Activated CD8-positive, alpha-beta memory T cell treated with anti-CD3 and anti-CD28 coated beads, Interleukin-2, amount 50 U/mL, for 48 hours (primary cell): Measurements from ENCODE around the gene ACACA.

Experiments used
- DNase-seq: peaks from one replicate; pipeline ENCODE4 v3.0.0-alpha.2; 2020

The ACACA gene

DNA sequence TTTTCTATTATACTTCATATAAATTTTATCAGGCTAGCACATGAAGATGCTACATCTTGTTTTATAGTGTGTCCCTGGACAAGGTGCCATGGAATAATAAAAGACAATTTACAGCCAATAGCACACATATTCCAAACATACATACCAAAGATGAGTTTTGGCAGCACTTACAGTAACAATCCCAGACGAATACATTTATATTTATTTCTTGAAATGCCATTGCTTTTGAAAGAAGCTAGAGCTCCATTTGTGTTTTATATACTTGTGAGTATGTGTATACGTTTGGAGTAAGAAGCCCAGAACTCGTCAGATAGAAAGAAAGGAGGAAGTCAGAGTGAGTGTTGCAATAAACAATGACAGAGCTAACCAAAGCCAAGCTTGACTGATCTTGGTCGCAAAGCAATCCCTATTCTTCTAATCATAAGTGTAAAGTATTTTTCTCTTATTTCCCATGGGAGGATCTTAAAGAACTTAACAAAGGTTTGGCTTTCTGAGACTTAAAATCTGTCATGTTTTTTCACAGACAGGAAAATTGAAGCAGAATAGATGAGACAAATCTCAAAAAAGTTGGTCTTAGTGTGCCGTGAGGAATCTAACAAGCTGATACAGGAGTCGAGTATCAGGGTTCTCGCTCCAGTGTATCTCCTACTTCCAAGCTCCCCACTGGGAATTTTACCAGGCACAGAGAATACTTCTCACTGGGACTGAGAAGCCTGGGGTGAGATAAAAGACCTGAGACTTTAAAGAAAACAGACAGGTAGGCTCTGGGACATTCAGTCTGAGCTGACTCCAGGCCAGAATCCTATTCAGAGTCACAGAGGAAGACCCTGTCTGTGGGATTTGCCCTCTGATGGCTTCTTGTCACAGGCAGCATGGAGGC, 282.5 kb downstream of the ACACA start:
- DNase-seq = no peak

DNA sequence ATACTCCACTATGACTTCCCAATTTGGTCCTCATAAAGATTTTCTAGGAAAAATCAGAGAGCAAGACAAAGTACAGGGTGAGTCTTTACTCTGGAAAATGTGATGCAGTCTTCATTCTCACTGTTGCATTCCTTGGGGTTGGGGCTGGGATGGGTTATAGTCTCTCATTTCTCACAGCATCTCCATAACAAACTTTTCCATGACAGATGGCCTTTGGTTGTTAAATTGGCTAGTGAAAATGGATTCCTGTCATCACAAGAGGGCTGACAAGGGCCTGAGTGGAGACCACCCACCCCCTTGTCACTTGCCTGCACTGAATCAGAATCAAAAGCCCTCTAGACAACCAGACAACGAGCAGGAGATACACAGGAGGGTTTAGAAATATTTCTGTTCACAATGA, 283.2 kb downstream of the ACACA start:
- no peak for DNase-seq

DNA sequence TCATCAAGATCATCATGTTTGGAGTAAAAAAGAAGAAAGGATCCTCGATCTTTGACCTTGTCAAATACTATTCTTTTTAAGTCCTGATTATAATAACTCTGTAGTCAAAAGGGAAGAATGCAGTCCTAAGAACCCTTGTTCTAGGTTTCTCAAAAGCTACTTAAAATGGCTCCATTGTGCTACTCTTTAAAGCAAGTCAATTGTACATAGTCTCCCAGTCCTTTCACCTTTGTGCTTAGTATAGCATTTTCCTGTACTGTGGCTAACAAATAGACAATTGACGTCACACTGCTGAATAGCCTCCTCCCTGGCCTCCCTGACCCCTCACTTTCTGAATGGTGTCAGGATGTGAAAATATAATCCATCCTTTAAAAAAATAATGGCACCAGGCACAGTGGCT, 285.0 kb downstream of the ACACA start:
- DNase-seq = no peak

DNA sequence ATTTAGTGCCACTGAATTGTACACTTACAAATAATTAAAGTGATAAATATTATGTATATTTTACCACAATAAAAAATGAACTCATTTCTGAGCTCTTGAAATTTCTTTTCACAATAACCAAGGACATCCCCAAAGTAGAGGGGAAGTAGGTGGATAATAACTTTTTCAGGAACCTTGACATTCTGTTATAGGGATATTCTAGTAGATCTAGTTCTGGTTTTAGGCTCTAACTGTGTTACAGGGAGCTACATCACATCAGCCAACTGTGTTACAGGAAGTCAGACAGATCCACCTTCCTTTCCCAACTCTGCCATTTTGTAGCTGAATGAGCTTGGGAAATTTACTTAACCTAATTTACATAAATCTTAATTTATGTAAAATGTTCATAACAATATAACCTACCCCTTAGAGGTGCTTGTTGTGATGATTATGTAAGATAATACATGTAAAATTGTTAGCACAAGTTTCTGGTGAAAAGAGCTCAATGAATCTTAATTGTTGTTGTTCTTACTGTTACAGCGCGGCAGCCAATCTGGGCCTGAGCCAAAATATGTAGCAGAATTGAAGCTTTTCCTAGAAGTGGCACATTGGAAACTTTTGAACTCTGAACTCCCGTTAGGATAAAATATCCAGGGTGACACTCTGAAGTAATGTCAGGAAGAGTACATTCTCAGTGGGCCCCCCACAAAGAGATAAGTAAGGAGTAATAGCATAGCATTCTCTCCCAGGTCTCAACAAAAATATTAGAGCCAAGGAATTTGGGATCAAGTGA, 288.1 kb downstream of the ACACA start:
- DNase-seq = no peak

DNA sequence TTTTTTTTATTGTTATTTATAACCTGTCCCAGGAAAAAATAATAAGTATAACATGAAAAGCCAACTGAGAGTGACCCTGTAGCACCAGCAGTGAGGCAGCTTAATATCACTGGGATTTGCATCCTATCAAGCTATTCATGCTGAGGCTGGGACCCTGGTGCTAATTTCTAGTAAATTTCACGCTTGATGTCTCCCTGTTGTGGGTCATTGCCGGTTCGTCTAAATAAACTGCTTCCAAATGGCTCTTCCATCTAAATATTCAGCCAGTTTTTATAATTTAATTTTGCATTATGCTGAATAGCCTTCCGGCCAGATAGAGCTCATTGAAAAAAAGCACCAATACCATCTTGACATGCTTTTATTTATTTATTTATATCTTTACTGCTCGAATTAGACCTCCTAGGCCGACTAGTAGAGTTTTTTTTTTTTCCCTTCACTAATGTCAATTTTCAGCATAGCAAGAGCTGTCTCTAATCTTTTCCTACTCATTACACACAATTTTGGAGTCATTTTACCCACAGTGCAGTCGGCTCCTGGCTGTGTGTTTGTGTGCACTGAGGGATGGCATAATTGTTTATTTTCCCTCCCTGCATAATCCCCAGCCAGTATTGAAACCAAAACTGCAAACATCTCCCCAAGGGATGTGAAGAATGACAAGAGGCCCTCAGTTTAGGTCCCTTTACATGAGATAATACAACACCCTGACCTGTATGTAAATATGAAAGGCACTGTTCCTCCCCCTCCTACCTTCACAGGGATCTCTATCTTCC, 289.1 kb downstream of the ACACA start:
- no peak for DNase-seq

DNA sequence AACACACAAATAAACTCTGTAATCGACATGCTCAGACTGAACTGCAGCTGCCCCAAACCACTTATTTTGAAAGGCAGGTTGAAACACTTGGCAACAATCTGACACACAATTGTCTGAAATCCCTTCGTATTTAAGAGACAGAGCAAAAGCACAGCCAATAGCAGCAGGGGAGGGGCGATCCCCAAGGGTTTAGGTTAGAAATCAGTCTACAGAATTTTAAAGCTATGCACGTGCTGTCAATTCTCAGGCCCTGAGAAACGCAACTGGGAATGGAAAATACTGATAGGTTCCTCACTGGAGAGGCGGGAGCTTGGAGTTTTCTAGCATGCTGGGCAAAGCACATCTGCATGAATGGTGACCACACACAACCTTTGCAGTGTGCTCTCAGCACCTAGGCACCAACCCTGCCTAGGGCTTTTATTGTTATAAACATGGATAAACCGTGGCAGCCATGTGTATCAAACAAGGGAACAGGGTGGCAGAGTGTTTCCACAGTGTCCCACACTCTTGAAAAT, 289.9 kb downstream of the ACACA start:
- no peak for DNase-seq

DNA sequence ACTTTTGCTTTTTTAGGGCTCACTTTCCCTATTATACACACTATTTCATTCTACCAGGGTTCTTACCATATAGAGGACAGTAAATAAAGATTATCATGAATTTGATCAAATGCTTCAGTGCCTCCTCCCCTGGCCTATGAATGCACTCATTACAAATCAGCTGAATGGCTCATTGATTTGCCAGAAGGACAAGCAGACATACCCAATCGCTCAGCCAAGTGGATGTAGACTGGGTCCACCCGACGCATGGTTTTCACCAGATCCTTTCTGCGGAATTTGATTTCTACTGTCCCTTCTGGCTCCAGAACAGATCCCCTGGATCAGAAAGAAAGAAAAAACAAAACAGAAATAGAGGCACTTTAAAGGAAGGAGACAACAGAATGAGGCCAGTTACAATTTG, 295.3 kb downstream of the ACACA start:
- DNase-seq = no peak

DNA sequence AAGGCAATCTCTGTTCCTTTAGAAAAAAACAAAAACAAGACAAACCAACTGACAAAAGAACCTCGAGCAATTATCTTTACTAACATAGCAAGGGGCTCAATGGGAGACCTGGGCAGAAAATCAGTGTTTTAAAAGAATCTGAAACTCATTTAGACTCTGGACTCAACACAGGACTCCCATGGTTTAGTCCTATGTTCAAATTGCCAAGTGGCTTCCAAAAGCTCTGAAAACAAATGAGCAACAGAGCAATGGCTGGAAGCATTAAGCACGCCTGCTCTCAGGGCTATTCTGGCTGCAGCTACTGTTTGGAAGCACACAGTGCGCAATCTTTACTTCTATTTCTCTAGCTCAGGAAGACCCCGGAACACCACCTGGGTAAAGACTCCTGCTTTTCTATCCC, 295.9 kb downstream of the ACACA start:
- no peak for DNase-seq

- no peak for DNase-seq
These were observed 296.6 kb downstream of the ACACA start for GRCh38 chr17:37109731-37110710.

- DNase-seq = no peak
These were observed 297.5 kb downstream of the ACACA start for GRCh38 chr17:37109106-37109505.

DNA sequence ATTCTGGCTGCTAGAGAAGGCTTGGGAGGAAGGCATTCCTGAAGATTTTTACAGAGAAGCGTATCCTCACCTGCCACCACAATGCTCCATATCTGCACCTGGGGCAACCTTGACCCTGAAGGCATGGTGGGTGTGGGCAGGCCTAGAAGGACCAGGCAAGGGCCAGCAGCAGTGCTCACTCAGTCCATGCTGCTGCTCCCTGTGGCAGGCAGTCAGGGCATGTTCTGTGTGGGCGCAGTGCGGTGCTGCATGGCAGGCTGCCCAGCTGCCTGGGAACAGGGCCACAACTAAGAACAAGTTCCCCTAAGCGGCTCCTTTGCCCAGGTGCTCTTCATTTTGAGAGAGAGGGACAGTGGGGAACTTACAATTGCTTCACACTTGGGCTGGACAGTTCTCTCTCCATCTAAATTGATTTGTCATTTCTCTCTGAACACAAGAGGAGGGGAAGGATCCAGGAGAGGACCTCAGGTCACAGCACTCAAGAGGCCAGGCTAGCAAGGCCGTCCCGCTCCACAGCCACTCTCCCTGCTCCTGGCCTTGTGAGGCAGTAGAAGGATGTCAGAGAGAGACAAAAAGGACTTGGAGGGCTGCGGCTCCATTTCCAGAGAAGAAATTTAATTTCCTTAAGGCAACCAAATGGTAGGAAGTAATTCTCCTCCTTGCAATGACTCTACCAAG, 299.1 kb downstream of the ACACA start:
- no peak for DNase-seq

- no peak for DNase-seq
These were observed 300.6 kb downstream of the ACACA start for GRCh38 chr17:37106049-37106448.

GRCh38 chr17:37103231-37103630, 303.4 kb downstream of the ACACA start:
- no peak for DNase-seq

DNA sequence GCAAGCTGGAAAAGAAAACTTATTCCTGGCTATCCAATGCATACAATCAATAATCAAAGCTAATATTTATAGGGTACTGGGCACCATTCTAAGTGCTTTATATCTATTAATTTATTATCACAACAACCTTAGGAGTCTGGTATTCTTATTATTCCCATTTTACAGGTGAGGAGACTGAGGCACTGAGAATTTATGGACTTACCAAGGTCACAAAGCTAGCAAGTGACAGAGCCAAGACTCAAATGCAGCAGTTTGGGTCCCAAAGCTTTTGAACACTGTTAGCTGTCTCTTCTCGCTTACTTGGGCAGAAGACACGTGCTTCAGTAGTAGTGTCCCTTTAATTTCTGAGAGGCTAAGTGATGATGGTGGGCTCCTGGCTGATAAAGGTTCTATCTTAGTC, 305.3 kb downstream of the ACACA start:
- no peak for DNase-seq

DNA sequence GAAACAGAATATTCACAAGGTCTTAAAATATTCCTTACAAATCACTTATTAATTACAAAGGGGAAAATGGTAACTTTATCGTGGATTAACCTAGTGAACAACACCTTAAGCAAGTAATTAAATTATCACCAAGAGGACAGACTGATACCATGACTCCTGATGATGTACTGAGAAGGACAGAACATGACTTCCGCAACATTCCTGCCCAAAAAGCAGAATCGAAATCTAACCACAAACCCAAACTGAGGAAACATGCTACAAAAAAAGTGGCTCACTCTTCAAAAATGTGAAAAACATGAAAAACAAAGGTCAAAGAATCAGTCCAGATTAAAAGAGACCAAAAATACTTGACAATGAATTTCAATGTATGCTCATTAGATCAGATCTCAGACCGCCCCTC, 306.4 kb downstream of the ACACA start:
- no peak for DNase-seq

GRCh38 chr17:37098910-37099664, 307.5 kb downstream of the ACACA start:
- no peak for DNase-seq

DNA sequence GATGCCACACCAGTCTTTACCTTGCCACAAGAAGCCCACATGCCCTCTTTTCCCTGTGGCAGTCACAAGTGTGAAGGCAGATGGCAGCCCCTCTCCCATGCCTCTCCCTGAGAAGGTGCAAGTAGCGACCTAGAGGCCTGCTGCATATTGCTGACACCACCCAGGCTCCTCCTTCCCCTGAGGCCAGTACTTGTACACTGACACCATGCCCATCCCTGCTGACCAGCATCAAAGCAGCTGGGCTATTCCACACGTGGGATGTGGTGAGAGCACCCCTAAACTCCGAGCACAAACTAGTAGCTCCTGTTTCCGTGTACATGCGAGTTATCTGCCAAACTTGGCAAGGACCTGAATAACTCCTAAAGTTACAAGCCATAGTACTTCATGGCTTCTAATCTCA, 308.5 kb downstream of the ACACA start:
- DNase-seq = no peak

DNA sequence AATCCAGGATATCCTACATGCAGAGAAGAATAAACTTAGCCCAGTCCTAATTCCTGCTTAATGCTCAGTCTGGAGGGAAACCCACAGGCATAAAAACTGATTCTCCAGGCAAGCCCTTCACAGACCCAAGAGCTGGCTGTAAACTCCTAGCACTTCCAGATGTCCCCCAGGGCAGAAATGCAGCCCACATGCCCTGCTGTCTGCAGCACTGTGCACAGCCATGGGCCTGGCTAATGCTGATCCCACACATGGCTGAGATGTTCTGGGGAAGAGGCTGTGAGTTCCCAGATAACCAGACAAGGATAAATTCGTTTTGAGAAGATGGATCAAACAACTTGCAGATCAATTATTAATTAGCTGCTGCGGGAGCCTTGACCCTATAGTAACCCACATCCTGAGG, 309.5 kb downstream of the ACACA start:
- no peak for DNase-seq

DNA sequence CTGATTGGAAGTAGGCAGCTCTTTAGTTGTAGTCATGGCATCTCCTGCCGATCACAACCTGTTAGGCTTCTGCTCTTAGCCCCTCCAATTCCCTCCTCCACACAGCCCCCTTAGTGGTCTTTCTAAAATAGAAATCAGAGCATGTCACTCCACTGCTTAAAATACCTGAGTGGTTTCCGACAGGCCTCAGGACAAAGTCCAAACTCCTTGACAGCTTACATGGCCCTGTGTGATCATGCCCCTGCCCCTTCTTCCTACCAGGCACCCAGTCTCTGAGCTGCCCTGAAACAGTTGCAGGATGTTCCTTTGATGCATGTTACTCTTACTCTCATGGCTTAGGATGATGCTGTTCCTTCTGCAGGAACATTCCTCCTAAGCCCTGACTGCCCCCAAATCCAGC, 310.6 kb downstream of the ACACA start:
- DNase-seq = no peak

DNA sequence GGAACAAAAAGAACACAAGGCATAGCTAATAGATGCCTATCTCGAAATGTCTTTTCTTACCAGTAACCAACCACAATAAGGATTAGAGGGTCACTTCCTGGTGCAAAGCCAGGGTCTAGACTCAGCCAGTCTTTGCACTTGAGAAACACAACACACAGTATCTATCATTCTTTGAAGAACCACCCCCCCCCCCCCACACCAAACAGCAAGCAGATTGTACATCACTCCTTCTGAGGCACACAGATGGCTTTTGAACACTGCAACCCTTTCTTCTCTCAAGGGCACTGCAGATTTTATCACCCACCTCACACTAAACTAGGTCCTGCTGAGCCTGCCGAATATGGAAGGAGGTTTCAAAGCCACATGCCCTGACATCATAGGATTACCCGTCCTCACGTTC, 312.2 kb downstream of the ACACA start:
- no peak for DNase-seq

DNA sequence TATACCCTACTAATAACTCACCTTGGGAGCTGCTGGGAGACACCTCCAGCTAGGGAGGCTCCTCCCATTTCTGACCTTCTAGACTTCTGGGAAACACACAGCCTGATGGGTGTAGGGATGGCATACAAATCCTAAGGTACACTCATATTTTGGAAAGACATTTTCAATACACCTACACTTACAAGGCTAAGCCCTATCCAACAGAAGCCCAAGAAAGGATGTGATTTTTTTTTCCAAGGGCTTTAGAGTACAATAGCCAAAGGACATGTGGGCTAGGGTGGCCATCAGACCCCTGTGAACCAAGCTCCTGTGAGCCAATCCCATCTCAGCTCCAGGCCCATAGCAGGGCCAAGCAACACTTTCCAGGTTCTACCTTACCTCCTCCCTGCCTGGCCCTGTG, 313.9 kb downstream of the ACACA start:
- DNase-seq = no peak
